KOPT-K1 (cell line): ENCODE measurements around the gene ITPR1.

Experiments
- H3K27ac ChIP-seq: fragments of 200-600 bp; sonication (generic); 2 replicates; pipeline ENCODE4 v1.5.1; 2016; ENCODE audit warnings: antibody characterized with exemption, mild to moderate bottlenecking, low read depth, low read length; ENCODE audit not compliant: poor library complexity, severe bottlenecking
- H3K36me3 ChIP-seq: fragments of 200-600 bp; sonication (generic); 2 replicates; pipeline ENCODE4 v1.5.1; 2017; ENCODE audit warnings: antibody characterized with exemption, mild to moderate bottlenecking, low read length, moderate library complexity; ENCODE audit not compliant: insufficient read depth
- H3K9me3 ChIP-seq: fragments of 200-600 bp; sonication (generic); 2 replicates; pipeline ENCODE4 v1.5.1; 2017; ENCODE audit warnings: antibody characterized with exemption, low read length, mild to moderate bottlenecking; ENCODE audit not compliant: insufficient read depth, poor library complexity, severe bottlenecking

The ITPR1 gene

DNA sequence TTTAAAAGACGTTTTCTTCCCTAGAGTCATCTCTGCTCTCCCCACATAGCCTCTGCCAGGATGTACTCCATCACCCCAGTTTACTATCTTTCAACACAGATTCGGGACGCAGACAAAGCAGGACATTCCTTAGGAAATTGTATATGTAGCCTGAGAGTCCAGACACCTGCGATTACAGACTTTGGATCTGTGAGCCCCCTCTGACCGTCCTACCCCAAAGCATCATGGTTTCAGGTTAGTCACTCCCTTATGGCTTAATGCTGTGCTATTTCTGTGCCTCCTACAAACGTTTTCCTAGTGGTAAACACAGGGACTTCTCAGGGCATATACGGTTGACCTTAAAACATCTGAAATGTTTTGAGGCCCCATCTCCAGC, 252.1 kb downstream of the ITPR1 start:
- H3K27ac ChIP-seq, result no peak overlapping the region
- no peaks in the 10 kb centered on the region for H3K9me3 ChIP-seq
- no peaks in the 10 kb centered on the region for H3K36me3 ChIP-seq

DNA sequence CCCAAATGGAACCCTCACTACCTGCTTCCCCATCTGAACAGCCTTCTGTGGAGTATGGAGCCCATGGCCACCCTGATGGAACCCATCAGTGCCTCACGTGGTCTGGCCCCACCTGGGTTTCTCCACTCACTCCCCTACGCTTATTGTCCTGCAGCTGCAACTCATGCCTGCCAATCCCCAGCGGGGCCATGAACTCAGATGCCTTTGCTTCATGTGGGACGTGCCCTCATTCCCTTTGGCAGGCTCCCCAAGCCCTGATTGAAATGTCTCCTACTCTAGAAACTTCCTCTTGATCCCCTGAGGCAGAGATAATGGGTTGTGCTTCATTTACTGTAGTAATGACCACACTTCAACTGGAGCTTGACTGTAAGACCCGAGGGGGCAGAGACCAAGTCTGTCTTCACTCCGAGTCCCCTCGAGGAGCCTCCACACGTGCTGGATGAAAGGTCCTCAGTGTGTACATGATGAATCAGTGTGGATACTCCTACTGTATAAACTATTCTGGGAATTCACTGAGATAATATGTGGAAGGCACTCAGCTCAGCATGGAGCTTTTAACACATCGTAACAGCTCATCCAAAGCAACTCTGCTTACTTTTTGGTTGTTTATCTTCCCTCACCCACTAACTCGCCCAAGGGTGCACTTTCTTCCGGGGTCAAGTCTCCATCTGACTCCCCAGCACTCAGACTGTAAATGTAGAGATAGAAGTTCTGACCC, 253.3 kb downstream of the ITPR1 start:
- no peaks in the 10 kb centered on the region for H3K36me3 ChIP-seq
- no peaks in the 10 kb centered on the region for H3K9me3 ChIP-seq

DNA sequence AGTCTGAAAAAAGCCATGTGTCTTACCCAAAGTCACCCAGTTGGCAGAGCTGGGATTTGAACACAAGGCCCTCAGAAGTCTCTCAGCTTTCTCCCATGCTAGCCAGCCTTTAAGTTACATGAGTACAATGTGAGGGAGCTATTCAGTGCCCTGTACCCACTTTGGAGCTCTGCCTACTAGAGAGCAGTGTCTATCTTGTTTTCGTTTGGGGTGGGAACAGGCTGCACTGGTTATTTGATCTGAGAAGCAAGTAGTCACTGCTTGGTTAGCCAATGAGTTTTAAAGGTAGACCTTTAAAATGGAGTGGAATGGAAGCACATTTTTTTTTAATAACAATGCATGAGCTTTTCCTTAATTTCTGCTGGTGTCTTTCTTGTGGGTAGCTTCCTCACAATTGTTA, 255.0 kb downstream of the ITPR1 start:
- no peak overlapping the region for H3K27ac ChIP-seq
- H3K9me3 ChIP-seq, result no peaks in the 10 kb centered on the region
- H3K36me3 ChIP-seq, result no peaks in the 10 kb centered on the region

More for the DNA sequence above, 253.3 kb downstream of the ITPR1 start:
- H3K27ac ChIP-seq, result no peak overlapping the region

DNA sequence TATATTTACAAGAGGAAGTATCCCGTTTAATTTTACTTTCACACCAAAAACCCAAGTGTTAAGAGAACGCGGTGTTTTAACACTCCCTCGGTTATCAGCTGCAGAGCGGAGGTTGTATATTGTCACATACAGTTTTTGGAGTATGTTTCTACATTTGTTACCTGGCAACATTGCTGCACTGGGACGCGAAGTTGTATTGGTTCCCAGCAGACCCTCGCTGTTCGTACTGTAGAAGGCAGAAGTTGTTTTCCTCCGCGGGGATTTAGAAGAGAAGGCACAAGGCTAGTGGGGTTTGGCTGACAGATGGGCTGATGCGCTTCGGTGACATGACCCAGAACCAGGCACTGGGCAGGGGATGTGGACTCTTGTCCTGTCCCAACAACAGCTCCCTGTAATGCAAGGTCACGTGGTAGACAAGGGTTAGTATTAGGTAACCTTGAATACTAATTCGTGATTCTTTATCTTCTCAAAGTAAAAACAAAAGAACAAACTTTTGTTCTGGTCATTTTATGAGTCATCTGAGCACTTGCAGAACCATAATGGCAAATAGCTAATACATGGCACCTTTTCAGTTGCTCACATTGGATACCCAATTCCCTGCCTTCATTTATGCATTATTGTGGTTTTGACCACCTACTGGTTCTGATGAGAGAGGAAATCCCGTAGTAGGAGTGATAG, 255.7 kb downstream of the ITPR1 start:
- no peaks in the 10 kb centered on the region for H3K9me3 ChIP-seq
- no peak overlapping the region for H3K27ac ChIP-seq
- no peaks in the 10 kb centered on the region for H3K36me3 ChIP-seq

DNA sequence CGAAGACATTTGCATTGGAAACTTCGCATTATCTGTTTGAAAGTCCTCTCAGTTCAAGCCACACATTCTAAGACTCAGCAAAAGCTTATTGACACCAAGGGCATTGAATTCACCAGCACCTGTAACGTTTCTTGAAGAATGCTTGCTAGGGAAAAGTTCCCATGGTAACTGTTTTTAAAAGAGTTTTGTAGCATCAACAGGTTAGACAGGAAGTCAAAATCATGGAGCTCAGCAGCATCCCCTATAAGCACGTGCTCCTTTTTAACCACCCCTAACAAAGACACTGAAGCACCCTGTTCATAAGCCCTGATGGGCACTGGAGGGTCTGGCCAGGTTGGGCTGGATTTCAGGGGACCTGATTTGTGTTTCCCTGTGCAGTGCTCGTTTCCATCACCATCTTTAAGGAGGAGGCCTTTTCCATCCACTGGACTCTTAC, 256.4 kb downstream of the ITPR1 start:
- Histone ChIP-seq H3K9me3 (no peaks in the 10 kb centered on the region), H3K36me3 (peaks cover 6% of the 10 kb centered on the region; the same call in 1 of the 2 replicates), H3K27ac (no peak overlapping the region)

DNA sequence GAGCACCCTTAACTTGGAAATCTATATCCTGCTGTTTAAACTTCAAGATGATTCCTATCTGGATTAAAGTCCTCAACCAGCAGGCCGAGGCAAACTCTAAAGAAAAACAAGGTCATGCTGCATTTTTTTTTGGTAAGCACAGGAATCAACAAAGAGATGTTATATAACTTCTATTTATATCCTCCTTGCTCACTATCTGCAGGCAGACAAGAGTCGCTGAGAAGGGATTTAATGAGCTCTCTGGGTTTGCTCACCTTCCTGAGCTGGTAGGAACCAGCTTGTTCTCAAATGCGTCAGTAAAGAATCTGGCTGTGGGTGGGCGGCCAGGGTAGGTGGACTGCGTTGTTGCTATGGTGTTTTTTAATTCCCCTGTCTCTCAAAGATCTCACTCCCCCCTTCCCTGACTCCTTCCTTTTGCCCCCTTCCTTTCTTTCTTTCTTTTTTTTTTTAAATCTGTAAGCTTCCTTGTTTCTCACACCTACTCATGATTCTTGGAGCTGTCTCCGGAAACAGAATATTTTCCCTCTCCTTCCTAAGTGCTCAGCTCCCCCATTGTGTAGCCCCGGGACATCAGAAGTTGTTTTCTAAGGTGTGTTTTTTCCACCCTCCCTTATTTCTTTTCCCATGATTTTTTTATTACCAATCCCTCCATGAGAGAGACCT, 257.3 kb downstream of the ITPR1 start:
- peaks cover 8% of the 10 kb centered on the region; the same call in 1 of the 2 replicates for H3K36me3 ChIP-seq
- H3K27ac ChIP-seq, result no peak overlapping the region
- no peaks in the 10 kb centered on the region for H3K9me3 ChIP-seq

DNA sequence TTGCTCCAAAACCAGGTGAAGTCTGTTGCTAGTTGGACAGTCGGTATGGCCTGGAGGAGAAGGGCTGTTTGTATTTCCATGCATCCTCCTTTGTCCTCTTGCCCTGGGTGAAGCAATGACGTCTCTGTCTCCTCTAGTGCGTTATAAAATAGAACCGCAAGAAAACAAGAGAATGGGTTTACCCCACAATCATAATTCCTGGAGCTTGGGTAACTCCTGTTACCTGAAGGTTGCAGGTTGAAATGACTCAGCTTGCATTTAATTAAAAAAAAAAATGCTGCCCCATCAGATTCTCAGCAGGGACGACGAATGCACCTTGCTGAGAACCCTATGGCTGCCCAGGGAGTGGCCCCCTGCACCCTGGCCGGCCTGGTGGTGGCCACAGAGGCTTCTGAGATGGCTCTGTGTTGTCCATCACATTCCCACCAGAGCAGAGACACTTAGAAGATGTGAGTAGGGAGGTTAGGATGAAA, 257.9 kb downstream of the ITPR1 start:
- H3K27ac ChIP-seq, result no peak overlapping the region
- H3K9me3 ChIP-seq, result no peaks in the 10 kb centered on the region
- peaks cover 8% of the 10 kb centered on the region; the same call in 1 of the 2 replicates for H3K36me3 ChIP-seq

DNA sequence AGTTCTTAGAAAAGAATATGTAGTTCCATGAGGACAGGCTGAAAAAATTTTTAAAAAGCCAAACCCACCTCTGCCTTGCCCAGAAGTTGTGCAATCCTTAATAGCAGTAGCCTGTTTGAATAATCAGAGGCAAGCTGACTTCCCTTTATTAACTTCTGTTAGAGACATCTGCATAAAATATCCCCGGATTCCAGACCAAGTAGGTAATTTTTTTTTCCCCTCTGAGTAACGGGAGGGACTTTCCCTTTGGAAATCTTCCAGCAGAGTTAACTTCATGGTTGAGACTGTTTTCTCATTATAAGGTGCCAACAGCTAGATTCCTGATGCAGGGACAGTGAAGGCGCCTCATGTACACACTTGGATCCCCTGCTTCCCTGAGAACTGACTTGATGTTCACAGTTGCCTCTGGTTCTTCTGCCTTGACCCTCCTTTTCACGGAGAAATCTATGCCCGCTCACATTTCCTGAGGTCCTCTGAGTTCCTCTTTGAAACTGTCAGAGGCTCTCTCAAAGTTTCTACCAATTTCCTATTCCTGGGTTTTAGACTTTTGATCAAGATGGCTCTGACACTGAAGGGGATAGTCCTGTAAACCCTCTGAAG, 258.5 kb downstream of the ITPR1 start:
- H3K27ac ChIP-seq, result no peak overlapping the region
- peaks cover 8% of the 10 kb centered on the region; the same call in 1 of the 2 replicates for H3K36me3 ChIP-seq
- H3K9me3 ChIP-seq, result no peaks in the 10 kb centered on the region

DNA sequence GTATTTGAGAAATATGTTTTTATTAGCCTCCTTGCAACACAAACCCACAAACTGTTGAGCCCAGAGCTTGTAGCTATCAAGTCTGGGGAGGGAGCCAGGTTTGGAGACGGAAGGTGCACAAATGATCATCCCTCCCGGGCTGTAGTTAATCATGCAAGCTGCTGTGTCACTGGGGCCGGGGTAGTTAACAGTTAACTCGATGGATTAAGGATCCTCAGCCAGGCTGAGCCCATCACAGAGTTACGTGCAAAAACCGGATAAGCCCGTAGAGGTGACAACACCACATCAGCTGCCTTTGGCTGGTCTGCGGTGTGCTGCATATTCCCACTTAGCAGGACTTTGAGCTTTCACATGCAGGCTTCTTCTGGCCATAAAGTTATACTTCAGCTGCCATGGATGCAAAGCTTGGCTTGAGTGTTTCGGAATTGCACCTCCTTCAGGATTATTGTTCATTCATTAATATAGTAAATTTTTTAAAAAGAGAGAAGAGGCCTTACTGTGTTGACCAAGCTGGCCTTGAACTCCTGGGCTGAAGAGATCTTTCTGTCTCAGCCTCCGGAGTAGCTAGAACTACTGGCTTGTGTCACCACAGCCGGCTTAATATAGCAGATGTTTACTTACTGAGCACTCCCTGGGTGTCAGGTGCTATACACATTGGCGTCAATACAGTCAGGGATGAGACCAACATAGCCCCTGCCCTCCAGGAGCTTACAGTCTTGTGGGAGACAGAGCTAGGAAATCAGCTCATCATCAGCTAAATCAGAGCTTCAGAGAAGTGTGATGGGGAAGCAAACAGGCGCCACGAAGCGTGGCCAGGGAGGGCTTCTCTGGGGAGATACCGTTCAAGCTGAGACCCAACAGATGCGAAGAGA, 259.3 kb downstream of the ITPR1 start:
- Histone ChIP-seq H3K9me3 (no peaks in the 10 kb centered on the region), H3K27ac (no peak overlapping the region), H3K36me3 (peaks cover 8% of the 10 kb centered on the region; the same call in 1 of the 2 replicates)

DNA sequence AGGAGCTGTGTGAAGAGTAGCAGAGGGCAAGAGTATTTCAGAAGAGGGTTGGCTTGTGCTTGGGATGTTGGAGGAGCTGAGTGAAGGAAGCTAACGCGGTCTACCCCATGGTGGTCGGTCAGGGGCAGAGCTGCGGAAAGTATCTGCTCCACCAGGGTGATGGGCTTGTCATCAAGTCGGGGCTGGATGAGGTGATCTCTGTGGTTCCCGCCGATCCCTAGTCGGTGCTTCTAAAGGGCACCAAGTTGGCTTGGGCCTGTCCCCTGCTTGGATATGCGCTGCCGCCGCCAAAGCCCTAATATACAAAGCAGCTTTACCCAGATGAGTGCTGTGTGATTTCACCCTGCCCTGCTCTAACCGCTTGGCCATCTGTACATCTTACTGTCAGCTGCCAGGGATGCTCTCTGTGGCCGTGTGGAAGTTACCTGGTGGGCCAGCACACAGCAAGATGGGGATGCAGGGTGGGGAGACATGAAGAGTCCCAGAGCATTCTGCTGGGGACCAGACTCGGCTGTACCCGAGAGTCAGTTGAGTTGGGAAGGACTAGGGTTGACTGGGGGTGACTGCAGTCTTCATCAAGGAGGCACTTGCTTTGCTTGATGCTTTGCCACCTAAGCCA, 260.0 kb downstream of the ITPR1 start:
- H3K9me3 ChIP-seq, result no peaks in the 10 kb centered on the region
- H3K36me3 ChIP-seq, result peaks cover 8% of the 10 kb centered on the region; the same call in 1 of the 2 replicates
- H3K27ac ChIP-seq, result no peak overlapping the region

DNA sequence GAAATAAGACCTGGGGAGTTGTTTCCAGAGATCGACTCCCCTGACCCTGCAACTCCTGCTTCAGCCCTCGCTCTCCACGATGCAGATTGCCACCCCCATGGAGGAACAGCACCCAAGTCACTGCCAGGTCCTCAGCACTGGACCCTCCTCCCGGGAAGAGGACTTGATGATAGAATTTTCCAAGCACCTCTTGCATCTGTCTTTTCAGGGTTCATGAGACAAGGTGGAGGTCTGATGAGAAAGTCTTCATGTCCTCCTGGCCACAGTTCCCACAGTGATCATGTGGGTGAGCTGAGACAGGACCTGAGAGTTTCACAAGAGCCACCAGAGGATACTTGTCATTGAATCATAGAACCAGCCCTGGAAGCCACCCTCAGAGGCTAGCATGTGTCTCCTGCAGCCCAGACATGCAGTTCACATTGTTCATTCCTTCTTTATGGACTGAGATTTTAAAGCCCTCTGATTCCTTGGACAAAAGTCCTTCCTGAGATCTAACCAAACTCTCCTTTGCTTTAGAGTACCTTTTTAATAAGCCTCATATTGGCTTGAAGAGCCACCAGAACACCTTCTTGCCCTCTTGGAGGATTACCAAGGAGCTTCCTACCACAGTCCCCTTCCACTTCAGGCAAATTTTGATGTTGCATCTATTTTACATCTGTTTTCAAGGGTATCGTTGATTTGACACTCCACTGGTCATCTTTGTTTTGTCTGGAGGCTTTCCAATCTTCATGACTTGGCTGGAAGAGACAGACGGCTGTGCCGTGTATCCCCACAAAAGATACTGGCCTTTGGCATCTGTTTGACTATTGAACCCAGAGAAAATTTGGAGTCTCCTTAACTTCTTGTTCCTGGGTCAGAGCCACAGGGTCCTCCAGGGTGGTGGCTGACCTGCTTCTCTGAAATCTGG, 261.3 kb downstream of the ITPR1 start:
- H3K36me3 ChIP-seq, result peaks cover 8% of the 10 kb centered on the region; the same call in 1 of the 2 replicates
- H3K27ac ChIP-seq, result no peak overlapping the region

DNA sequence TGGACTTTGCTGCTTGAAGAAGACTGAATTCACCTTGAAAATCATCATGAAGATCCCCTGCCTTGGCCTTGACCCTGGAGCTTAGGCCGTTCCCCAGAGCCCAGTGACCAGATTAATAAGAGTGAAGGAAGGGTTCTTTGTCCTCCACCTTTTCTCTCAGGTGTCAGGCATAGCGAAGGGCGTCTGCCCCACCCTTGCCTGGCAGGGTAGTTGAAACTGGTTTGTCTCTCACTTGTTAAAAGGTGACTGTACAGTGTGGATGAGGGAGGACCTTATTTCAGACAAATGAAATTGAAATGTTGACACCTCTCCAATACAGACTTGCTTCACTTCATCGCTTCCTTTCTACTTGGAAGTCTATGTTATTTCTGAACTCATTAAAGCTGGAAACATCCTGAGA, 262.4 kb downstream of the ITPR1 start:
- Histone ChIP-seq H3K9me3 (no peaks in the 10 kb centered on the region), H3K27ac (no peak overlapping the region), H3K36me3 (peaks cover 8% of the 10 kb centered on the region; the same call in 1 of the 2 replicates)

More for the DNA sequence above, 261.3 kb downstream of the ITPR1 start:
- H3K9me3 ChIP-seq, result no peaks in the 10 kb centered on the region
